ENCODE results near the gene MICAL1.

The MICAL1 gene, protein sequence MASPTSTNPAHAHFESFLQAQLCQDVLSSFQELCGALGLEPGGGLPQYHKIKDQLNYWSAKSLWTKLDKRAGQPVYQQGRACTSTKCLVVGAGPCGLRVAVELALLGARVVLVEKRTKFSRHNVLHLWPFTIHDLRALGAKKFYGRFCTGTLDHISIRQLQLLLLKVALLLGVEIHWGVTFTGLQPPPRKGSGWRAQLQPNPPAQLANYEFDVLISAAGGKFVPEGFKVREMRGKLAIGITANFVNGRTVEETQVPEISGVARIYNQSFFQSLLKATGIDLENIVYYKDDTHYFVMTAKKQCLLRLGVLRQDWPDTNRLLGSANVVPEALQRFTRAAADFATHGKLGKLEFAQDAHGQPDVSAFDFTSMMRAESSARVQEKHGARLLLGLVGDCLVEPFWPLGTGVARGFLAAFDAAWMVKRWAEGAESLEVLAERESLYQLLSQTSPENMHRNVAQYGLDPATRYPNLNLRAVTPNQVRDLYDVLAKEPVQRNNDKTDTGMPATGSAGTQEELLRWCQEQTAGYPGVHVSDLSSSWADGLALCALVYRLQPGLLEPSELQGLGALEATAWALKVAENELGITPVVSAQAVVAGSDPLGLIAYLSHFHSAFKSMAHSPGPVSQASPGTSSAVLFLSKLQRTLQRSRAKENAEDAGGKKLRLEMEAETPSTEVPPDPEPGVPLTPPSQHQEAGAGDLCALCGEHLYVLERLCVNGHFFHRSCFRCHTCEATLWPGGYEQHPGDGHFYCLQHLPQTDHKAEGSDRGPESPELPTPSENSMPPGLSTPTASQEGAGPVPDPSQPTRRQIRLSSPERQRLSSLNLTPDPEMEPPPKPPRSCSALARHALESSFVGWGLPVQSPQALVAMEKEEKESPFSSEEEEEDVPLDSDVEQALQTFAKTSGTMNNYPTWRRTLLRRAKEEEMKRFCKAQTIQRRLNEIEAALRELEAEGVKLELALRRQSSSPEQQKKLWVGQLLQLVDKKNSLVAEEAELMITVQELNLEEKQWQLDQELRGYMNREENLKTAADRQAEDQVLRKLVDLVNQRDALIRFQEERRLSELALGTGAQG

GRCh38 chr6:109455437-109456110, at the start of gene MICAL1:
MICAL1 (minus strand) TSS chr6:109455772; CDS start chr6:109454196, 1,576 bp downstream.
- DNase-seq (ENCODE audit: low spot score) = peak; percentile 64

- DNase-seq (ENCODE audit: low spot score) = no peak
Observed at GRCh38 chr6:109503327-109504224, 48.0 kb upstream of the MICAL1 start.

DNA sequence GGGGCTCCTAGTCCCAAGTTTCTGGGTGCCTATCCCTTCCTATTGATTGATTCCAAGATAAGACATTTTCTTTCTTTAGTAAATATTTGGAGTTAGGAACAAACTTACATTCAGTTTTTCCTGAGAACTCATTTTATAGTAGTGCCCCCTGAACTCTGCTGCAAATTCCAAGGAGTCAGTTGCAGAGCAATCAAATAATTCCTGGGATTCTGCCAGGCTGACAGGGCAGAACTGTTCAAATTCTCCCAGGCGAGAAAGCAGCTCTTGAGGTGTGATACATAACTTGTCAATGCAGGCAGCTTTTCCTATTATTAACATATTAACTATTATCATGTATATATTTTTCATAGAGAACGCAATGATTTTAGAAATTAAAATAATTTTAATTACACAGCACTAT, 43.4 kb upstream of the MICAL1 start:
- DNase-seq (ENCODE audit: low spot score) = no peak

GRCh38 chr6:109498052-109498451, 42.5 kb upstream of the MICAL1 start:
- no peak for DNase-seq (ENCODE audit: low spot score)

DNA sequence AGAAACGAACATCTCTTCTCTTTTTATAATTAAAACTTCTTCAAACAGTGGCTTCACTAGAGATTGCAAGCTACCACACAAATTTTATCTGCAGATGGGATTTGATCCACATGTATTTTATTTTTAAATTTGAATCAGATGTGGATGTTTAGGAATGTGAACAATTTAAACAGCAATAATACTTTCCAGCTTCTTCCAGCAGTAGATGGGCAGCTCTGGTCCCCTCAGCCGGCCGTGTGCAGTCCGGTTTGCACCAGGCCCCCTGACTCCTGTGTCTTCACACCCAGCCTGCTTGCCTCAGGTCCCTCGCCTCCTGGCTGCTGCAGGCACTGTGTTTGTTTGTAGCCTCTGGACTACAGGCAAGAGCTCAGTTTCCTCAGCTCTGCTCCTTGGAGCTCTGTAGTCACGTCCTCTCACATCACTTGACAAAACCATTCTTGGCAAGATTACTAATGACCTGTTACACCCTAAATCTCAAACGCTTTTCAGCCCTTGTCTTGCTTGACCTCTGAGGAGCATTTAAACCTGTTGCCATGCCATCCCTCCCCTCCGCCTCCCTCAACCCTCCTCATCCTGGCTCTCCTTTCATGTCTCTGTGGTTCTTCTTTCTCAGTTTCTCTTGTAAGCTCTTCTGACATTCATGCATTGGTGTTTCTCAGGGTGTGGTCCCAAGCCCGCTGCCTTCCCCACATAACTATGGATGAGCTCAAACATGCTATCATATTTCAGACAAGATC, 40.6 kb upstream of the MICAL1 start:
- no peak for DNase-seq (ENCODE audit: low spot score)

DNA sequence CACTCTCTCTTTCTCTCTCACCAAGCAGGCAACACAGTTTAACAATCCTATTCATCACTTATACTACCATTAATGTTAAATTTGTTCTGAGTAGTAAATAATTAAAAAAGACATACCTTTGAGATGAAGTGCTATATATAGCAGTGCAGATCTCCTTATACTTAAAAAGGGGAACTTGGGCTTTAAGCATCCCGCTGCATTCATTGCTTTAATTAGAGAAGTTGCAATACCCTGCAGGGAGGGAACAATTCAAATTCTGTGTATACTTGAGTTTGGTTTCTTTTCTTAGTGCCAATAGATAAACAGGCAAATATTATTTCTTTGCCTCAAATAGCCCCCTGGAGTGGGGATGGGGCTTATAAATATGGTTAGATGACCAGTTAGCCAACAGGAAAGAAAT, 38.3 kb upstream of the MICAL1 start:
- DNase-seq (ENCODE audit: low spot score) = no peak

DNA sequence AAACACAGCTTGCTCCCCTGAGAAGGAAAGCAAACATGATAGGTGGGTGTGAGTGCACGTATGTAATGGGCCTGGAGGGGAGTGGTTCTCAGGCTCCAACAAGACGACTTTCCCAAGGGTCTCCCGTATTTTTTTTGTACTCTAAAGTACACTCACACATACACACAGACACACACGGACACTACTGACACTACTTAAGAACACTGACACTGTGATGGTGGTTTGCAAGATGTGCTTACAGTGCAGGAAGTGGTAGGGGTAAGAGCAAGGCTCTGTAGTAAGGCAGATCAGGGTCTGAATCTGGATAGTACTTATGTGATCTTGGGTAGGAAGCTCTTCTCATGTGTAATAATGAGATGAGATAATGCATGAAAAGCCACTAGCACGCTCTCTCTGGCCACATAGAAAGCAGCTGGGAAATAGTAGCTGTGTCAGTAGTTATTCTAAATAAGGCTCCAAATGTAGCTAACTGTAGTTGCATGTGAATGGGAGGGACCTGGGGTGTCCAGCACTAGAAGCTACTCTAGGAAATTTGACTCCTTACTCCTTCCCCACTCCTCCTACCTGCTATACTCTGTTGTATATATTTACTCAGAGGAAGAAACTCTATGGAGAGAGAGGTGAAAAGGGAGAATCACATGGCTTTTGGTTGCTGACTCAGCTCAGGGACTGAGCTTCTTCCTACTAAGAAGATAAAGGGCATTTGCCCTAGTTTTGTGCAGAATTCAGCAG, 35.8 kb upstream of the MICAL1 start:
- no peak for DNase-seq (ENCODE audit: low spot score)

GRCh38 chr6:109490713-109491112, 35.1 kb upstream of the MICAL1 start:
- no peak for DNase-seq (ENCODE audit: low spot score)

GRCh38 chr6:109488001-109488400, 32.4 kb upstream of the MICAL1 start:
- no peak for DNase-seq (ENCODE audit: low spot score)

DNA sequence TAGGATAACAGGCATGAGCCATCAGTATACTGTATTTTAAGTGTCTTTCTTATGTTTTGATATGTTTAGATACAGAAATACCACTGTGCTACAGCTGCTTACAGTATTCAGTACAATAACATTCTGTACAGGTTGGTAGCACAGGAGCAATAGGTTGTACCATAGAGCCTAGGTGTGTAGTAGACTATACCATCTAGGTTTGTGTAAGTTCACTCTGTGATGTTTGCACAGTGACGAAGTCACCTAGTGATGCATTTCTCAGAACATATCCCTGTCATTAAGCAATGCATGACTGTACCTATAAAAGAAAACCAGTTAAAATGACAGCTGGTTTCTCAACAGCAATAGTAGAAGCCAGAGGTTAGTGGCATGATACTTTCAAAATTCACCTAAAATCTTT, 30.5 kb upstream of the MICAL1 start:
- peak; percentile 7 for DNase-seq (ENCODE audit: low spot score)

GRCh38 chr6:109485266-109485935, 29.8 kb upstream of the MICAL1 start:
- DNase-seq (ENCODE audit: low spot score) = no peak

GRCh38 chr6:109484122-109484521, 28.6 kb upstream of the MICAL1 start:
- DNase-seq (ENCODE audit: low spot score) = no peak

DNA sequence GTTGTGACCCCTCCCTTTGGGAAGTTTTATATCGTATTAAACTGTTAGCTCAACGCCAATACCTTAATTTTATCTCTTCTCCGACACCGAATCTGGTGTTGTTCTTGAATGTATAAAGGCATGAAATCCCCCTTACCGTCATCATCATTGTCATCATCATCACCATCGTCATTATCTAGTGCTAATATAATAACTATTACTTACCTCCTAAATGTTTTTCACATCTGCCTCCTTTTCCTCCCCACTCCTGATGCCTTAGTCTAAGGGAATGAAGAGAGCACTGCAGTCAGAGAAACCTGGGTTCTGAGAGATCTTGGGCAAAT, 28.1 kb upstream of the MICAL1 start:
- DNase-seq (ENCODE audit: low spot score) = no peak

DNA sequence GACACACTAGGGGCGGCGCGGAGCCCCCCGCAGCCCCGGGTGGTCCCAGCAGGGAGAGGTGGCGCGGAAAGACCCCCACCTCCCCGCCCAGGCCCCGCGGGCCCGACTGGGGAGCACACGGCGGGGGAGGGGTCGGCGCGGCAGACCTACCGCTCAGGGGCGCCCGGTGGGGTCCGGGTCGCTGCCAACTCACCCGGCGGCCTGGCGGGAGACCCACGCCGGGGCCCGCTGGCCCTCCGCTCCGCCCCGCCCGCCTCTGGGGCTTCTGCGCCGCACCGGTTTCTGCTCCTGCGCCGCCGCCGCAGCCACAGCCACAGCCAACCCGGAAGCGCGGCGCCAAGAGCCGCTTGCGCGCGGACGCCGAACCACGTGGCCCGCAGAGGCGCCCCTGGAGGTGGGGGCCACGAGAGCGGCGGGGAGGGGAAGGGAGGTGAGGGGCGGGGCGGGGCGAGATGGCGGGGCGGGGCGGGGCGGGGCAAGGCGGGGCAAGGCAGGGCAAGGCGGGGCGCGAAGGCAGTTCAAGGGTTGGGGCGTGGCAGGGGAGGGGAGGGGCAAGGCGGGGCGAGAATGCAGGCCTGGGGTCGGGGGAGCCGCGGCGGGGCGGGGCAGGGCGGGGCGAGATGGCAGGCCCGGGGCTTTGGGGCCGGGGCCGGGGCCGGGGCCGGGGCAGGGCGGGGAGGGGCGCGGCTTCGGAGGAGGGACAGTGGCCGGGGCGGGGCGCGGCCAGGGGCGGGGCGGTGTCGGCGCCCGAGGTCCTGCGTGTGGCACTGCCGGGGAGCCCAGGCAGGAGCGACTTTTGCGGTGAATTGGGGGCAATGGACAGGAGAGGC, 27.5 kb upstream of the MICAL1 start, which contains the start of gene ZBTB24:
TSS of gene ZBTB24 (minus strand) at position 315 of the 830 bp plus-strand sequence. CDS start 1,193 bp downstream, outside the sequence.
- DNase-seq (ENCODE audit: low spot score) = peak; percentile 88

GRCh38 chr6:109480993-109481480, 25.5 kb upstream of the MICAL1 start:
- DNase-seq (ENCODE audit: low spot score) = no peak

DNA sequence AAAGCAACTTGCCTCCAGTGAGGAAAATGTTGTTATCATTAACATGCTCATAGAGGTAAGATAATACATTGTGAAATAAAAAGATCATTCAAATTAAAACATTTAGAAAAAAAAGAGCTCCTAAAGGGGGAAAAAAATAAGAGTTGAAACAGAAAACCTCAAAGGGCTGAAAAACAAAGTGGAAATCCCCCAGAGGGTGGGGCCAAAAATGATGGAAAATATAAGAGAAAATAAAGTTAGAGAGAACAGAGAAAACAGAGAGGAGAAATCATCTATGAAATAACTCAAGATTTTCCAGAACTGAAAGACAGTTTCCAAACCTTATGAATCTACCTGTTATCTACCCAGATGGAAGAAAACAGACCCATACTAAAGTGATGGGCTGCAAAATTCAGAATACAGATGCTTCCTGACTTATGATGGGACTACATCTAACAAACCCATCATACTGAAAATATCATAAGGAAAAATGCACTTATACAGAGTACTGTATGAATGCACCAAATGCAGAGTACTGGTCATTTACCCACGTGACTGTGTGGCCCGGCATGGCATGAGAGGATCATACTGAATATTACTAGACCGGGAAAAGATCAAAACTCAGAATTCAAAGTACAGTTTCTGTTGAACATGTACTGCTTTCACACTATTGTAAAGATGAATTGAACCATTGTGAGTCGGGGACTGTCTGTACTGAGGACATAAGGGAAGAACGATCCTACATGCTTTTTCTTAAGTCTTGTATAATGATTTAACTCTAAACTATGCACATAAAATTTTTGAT, 23.5 kb upstream of the MICAL1 start:
- DNase-seq (ENCODE audit: low spot score) = no peak

GRCh38 chr6:109478222-109478805, 22.7 kb upstream of the MICAL1 start:
- DNase-seq (ENCODE audit: low spot score) = no peak

All from LoVo (cell line).